Measurements from ENCODE around the gene ZNF619. TPM values are rescaled to one million over a fixed set of nuclear protein-coding genes. Genes with fewer than 3 reads are reported as not detected.

Gene ZNF619
- total RNA-seq, 4 donors from 2014 or later: 2.9 to 7.3 (median 4.0) TPM

- no peak for TF ChIP-seq CTCF (IDR thresholded peaks at IDR 0.05)
- DNase-seq (ENCODE audit: low spot score) (no peak), ATAC-seq (ENCODE audit: low FRiP score) (no peak)
Observed at GRCh38 chr3:40452057-40452456, 24.9 kb upstream of the ZNF619 start.

GRCh38 chr3:40452562-40452875 is 24.4 kb upstream of the ZNF619 start:
- DNase-seq (ENCODE audit: low spot score): no peak

DNA sequence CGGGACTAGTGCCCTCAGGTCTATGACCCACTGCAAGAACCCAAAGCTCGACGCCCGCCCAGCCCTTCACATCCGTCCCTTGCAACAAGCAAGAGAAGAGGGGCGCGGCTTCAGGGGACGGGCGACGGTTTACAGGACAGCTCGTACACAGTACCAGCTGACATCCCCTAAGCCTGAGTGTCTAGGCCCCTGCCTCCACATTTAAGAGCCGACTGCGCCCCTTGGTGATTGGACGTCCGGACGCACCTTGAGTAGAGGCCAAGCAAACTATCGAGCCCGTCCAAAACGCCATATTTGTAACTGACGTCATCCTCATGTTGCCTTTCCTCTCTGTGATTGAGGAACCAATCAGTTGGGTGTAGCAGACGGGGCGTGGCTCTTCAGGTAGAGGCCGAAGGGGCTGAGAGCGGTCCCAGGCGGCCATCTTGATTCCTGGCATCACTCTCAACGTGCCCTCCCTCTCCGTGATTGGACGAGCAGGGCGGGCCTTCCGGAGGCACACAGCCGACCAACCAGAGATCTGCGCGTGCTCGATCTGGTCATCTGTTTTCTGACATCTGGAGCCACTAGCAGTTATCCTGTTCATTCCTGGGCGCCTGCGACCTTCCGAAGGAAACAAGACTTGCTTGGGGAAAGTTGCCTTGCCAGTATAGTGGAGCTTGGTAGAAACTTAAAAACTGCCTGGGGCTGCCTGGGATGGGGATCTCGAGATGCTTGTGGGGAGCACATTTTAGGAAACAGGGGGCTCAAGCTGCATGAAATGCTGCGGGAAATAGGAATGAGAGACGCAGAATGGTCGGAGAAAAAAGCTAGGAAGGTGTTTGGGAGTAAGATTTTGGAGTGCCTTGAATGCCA is 23.8 kb upstream of the ZNF619 start:
- no peak for TF ChIP-seq CTCF (IDR thresholded peaks at IDR 0.05)
- DNase-seq (ENCODE audit: low spot score): peak; percentile 84
- ATAC-seq (ENCODE audit: low FRiP score): peak; percentile 99

More at GRCh38 chr3:40452562-40452875, 24.4 kb upstream of the ZNF619 start:
- TF ChIP-seq CTCF (IDR thresholded peaks at IDR 0.05): no peak
- ATAC-seq (ENCODE audit: low FRiP score): no peak

DNA sequence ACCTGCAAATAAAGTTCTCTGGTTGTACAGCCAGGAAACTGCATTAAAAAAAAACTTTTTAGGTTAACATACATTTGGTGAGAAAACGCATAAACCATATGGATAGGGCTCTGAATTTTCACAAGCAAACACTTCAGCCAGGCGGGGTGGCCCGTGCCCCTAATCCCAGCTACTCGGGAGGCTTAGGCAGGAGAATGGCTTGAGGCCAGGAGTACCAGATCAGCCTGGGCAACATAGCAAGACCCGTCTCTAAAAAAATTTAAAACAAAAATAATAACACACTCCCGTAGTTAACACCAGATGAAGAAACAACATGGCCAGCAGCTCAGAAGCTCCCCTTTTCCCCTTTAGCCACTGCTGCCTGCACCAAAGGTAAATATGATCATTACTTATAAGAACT is 23.0 kb upstream of the ZNF619 start:
- ATAC-seq (ENCODE audit: low FRiP score) (no peak), DNase-seq (ENCODE audit: low spot score) (no peak)
- no peak for TF ChIP-seq CTCF (IDR thresholded peaks at IDR 0.05)

DNA sequence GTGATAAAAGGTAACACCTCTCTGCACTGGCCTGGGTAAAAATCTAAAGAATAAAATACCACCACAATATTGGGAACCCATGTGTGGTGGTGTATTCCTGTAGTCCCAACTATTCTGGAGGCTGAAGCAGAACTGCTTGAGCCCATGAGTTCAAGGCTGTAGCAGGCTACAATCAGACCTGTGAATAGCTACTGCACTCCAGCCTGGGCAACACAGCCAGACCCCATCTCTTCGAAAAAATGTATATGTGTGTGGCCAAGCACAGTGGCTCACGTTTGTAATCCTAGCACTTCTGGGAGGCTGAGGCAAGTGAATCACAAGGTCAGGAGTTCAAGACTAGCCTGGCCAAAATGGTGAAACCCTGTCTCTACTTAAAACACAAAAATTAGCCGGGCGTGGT is 21.6 kb upstream of the ZNF619 start:
- no peak for TF ChIP-seq CTCF (IDR thresholded peaks at IDR 0.05)
- ATAC-seq (ENCODE audit: low FRiP score): no peak
- no peak for DNase-seq (ENCODE audit: low spot score)

DNA sequence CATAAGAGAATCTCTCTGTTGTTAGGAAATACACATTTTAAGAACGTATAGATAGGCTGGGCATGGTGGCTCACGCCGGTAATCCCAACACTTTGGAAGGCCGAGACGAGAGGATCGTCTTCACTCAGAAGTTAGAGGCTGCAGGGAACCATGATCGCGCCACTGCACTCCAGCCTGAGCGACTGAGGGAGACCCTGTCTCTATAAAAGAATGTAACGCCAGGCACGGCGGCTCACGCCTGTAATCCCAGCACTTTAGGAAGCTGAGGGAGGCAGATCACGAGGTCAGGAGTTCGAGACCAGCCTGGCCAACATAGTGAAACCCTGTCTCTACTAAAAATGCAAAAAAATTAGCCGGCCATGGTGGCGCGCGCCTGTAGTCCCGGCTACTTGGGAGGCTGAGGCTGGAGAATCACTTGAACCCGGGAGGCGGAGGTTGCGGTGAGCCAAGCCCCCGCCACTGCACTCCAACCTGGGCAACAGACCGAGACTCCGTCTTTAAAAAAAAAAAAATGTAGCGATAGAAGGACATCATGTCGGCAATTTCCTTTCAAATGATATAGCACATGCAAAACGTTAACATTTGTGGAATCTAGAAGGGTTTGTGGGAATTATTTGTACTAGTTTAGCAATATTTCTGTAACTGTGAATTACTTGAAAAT is 20.5 kb upstream of the ZNF619 start:
- ATAC-seq (ENCODE audit: low FRiP score): no peak
- TF ChIP-seq CTCF (IDR thresholded peaks at IDR 0.05): no peak
- DNase-seq (ENCODE audit: low spot score): no peak
